NCI-H2196 (cell line): ENCODE measurements around the gene MRGPRG.

Experiments
- DNase-seq: peaks from one replicate; lab custom pipeline; 2025; ENCODE audit not compliant: unreplicated experiment; lab: John Stamatoyannopoulos, UW

The MRGPRG gene

GRCh38 chr11:3225826-3226750, 7.5 kb upstream of the MRGPRG start:
- no peak for DNase-seq

GRCh38 chr11:3225159-3225758, 6.6 kb upstream of the MRGPRG start:
- DNase-seq, result no peak

- no peak for DNase-seq
Measured at GRCh38 chr11:3224401-3225057, 5.9 kb upstream of the MRGPRG start.

DNA sequence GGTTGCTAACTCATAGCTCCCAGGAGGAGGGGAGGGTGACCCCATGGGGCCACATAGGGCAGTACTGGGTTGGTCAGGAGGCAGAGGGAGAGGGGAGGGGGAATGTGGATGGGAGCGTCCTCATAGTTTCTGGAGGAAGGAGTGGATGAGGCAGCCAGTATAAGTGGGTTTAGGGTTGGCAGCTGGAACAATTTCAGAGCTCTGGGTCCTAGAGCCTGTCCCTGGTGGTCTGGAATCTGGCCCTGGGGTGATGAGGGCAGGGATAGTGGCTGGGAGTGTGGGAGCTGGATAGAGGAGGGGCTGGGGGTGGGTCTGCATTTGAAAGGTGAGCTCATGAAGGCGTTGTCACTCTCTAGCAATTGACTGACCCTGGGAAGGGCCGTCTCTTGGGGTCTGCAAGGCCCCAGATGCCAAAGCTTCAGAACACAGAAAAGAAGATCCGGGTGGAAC, 5.3 kb upstream of the MRGPRG start:
- DNase-seq, result no peak

GRCh38 chr11:3222941-3223915, 4.6 kb upstream of the MRGPRG start:
- no peak for DNase-seq

DNA sequence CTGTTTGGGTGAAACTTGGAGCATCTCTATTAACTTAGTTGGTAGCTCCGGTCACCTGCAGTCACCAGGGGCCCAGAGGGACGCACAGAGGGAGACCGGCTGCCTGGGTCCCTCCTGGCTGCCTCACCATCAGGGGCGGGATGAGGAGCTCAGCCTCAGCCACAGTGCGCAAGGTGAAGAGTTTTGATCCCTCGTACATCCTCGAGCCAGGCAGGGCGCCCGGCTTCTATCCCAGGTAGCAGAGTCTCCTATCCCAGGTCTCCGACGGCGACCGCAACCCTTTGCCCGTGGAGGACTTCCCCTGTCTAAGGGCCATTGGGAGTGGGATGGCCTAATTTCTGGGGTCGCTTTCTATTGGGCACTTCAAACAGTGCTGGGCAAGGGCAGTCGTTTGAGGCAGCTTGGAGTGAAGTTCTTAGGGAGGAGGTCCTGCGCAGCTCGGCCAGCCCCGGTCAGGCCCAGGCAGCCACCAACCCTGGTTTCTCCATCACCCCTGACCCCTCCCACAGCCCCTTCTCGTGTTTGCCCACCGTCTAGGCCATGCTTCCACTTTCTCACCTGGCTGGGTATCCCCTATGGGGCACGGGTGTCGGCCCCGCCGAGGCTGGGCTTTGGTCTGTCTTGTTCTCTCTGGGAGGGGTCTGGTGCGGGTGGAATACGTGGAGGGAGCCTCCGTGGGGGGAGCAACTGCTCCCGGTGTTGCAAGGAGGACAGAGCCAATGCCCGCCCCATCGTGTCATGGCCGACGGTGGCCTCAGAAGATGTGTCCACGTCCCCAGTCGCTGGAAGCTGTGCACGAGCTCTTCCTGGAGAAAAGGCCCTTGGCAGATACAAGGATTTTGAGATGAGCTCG, 3.6 kb upstream of the MRGPRG start:
- DNase-seq, result no peak

DNA sequence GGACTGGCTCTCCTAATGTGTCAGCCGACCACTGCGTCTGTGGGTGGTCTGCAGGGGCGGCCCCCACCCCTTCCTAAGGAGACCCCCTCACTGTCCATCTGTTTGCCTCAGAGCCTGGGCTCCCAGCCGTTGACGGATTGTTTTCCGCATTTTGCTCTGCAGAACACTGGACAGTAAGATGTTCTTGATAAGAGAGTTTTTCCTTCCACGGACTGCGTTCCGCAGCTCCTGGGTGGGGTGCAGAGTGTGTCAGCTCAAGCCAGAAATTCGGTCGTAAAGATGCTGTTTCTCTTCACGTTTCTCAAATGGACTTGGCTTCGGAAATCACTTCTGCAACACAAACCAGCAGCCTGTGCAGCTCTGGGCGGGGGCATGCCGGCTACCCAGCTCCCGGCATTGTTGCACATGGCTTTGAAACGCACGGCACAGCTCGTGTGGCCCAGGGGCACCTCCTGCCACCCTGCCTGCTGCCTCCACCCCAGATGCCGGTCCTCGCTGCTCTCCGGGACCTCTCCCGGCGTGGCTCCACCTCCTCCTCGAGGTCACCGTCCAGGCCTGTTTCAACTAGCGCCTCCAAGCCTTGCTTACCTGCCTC, 2.9 kb upstream of the MRGPRG start:
- no peak for DNase-seq

DNA sequence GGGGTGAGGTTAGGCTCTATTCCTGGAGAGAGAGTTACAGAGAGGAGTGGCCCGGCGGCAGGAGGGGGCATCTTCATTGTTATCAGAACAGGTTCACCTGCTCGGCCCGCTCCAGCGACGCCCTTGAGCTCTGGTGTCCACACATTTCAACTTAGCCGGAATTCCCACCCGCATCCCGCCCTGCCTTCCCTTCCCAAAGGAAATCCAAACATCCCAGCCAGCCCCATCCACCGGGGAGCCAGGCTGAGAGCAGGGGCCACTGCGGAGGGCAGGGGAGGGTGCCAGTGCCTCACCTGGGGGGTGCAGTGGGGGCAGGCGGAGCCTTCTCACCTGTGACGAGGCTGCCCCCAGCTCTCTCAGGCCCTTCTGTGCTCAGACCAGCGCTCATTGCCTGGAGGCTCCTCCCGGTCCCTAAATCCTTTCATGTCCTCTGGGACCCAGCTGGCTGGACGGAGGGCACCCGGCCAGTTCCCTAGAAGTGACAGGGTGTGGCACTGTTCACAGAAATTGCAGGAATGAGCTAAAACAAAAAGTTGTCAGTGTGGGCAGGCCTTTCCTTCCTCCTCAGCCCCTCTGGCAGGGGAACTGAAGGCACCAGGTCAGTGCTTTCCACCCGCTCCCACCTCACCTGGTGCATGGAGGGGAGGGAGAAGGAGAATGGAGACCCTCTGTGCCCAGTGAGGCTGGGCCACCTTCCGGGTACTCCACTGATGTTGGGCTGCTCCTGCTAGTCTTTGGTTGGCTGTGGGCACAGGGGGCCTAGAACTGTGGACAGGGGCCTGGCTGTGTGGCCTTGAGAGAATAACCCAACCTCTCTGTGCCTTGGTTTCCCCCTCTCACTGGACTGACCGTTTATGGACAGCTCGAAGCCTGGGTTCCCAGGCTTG, 2.2 kb upstream of the MRGPRG start:
- no peak for DNase-seq

DNA sequence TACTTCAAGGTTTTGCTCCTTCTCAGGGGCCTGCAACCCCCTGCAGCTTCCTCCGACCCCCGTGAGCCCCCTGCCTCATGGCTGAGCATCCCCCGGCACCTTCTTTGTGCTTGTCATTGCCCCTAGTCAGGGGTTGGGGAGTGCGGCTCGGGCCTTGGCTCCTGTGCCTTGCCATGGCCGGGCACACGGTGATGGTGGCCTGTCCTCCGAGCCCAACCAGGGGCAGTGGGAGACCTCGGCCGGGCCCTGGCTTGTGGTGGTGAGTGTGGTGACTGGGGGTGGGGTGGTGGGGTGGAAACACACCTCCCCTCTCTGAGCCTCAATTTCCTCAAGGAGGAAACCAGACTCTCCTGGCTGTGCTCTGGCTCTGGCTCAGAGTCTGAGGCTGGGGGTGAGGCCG, 1.5 kb upstream of the MRGPRG start:
- no peak for DNase-seq

DNA sequence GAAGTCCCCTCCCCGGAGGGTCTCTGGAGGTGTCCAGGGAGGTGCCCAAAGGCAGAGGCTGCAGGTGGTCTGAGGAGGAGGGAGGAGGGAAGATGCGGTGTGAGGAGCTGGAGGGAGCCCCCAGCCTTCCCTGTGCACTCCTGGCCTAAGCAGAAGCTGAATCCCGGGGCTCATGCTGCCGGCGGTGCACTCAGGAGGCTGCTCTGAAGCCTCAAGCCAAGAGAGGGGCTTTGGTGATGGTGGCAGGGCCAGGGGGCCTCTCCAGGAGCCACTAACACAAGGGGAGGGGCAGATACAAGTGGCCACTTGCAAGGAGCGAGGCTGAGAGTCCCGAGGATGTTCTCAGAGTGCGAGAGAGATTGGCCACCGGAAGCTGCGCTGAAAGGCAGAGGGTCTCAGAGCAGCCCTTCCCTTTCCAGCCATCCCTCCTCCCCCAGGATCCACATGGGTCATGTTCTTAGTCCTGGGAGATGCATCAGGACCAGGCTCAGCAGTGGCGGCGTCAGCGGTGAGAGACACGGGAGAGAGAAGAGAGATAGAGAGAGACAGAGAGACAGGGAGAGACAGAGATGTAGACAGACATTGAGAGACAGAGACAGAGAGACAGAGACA, 774 bp upstream of the MRGPRG start:
- DNase-seq, result no peak

- DNase-seq, result no peak
Measured at GRCh38 chr11:3217818-3218482, 663 bp downstream of the MRGPRG start.

DNA sequence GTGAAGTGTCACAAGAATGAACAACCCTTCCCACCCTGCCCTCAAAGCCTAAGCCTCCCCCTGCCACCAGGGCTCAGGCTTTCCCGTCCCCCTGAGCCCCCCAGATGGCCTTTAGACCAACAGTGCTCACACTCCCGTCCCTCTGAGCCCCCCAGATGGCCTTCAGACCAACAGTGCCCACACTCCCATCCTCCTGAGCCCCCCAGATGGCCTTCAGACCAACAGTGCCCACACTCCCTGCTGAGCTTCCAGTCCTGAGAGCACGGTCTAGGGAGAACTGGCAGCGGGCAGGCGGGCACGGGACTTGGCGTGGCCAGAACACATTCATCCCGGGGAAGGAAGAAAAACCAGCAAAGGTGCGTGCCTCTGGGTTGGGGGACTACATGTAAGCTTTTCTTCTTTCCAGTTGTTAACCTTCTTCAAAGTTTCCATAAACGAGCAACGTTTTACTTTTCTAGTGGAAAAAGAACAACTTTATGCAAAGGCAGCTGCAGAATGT, 2.5 kb downstream of the MRGPRG start:
- DNase-seq, result no peak

DNA sequence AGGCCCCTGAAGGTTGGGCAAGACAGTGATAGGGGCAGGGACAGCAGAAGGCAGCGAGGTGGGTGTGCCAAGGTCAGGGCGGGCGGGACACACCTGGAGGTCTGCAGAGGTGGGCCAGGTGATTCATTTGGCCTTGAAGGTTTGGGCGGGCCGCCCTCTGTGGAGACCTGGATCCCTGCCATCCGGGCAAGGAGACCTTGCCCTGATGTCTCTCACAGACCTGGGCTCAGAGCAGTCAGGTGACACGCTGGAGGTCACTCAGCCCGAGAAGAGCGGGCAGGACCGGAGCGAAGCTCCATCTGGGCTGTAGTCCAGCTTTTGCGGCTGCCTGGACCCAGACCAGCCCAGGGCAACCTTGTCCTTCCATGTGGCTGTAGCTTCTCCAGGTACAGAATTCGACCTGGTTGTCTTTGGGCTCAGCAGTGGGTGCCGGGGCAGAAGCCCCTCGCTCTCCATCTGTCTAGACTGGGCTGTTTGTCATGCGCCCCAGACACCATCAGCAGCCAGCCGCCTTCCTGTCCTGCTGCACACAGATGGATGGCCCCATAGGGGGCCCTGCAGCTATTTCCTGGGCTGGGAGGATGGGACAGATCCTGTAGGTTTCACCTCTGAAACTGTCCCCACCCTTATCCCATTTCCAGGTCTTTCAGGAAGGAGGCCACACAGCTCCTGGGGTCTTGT, 3.1 kb downstream of the MRGPRG start:
- no peak for DNase-seq

DNA sequence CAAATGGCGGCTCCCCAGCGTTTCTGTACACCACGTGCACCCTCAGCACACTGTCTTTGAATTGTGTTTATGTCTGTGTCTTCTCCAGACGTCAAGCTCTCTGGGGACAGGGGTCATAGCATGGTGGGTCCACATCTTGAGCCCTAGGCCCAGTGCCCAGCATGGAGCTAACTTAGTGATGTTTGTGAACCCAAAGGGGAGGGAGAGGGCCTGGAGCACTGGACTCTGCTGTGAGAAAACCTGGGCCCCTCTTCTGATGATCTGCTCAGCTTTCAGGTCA, 4.3 kb downstream of the MRGPRG start:
- DNase-seq, result no peak

- DNase-seq, result no peak
Measured at GRCh38 chr11:3213659-3214419, 4.8 kb downstream of the MRGPRG start.

DNA sequence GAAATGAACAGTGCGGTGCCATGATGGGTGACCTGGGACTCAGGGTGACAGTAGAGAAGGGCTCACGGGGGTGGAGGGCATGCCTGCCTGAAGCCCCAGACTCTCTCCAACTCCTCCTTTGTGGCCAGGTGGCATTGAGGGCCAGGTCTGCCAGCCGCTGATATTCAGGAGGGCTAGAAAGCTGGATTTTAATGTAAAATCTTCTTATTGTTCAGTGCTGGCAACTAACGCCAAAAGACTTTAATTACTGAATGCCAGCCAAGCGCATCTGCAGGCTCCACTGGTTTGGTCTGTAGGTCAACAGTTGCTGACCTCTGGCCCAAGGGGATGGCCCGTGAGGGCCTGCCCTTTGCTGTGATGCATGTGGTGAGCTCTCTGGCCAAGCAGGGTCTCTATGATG, 10.3 kb downstream of the MRGPRG start:
- DNase-seq, result no peak
